Renal cortical epithelial cell (primary cell): ENCODE data around the gene FARP1. TPM values are rescaled to one million over a fixed set of nuclear protein-coding genes. Genes with fewer than 3 reads are reported as not detected.

Source experiments
- DNase-seq: peaks from one replicate; pipeline ENCODE4 v3.0.0-alpha.2; 2011; ENCODE audit warnings: low read depth
- total RNA-seq: library from RNA; depleted of rRNA; stranded (reverse); fragments of >200 nt; gene quantifications from 2 replicates; pipeline ENCODE4 v1.2.3, GENCODE V29; 2014

The FARP1 gene
- total RNA-seq, 1 donor from 2014 or later = 261 TPM

- no peak for DNase-seq
These were observed 166.9 kb downstream of the FARP1 start for GRCh38 chr13:98309569-98310335.

- DNase-seq = peak; percentile 97
These were observed 167.7 kb downstream of the FARP1 start for GRCh38 chr13:98310485-98311199.

GRCh38 chr13:98311200-98311548 lies 168.3 kb downstream of the FARP1 start:
- DNase-seq = no peak

- DNase-seq = peak; percentile 52
These were observed 169.7 kb downstream of the FARP1 start for GRCh38 chr13:98312606-98313005.

- no peak for DNase-seq
These were observed 170.4 kb downstream of the FARP1 start for GRCh38 chr13:98313023-98313921.

GRCh38 chr13:98313922-98314292 lies 171.0 kb downstream of the FARP1 start:
- DNase-seq = peak; percentile 41

- DNase-seq = peak; percentile 47
These were observed 172.6 kb downstream of the FARP1 start for GRCh38 chr13:98315466-98315865.

GRCh38 chr13:98315902-98316301 lies 173.0 kb downstream of the FARP1 start:
- DNase-seq = no peak

GRCh38 chr13:98317573-98318171 lies 174.8 kb downstream of the FARP1 start:
- DNase-seq = no peak

- DNase-seq = no peak
These were observed 175.5 kb downstream of the FARP1 start for GRCh38 chr13:98318263-98318878.

GRCh38 chr13:98320561-98321105 lies 177.7 kb downstream of the FARP1 start:
- DNase-seq = no peak

GRCh38 chr13:98321395-98321794 lies 178.5 kb downstream of the FARP1 start:
- no peak for DNase-seq

GRCh38 chr13:98322091-98322718 lies 179.3 kb downstream of the FARP1 start:
- no peak for DNase-seq

GRCh38 chr13:98324105-98324504 lies 181.2 kb downstream of the FARP1 start:
- no peak for DNase-seq

GRCh38 chr13:98325724-98326123 lies 182.8 kb downstream of the FARP1 start:
- peak; percentile 67 for DNase-seq

- no peak for DNase-seq
These were observed 183.4 kb downstream of the FARP1 start for GRCh38 chr13:98326291-98326690.

- peak; percentile 82 for DNase-seq
These were observed 184.7 kb downstream of the FARP1 start for GRCh38 chr13:98327371-98328270.

- no peak for DNase-seq
These were observed 185.6 kb downstream of the FARP1 start for GRCh38 chr13:98328511-98328910.

- no peak for DNase-seq
These were observed 189.3 kb downstream of the FARP1 start for GRCh38 chr13:98332222-98332621.

GRCh38 chr13:98332691-98333090 lies 189.8 kb downstream of the FARP1 start:
- no peak for DNase-seq
